HEK293 (cell line): Measurements from ENCODE around the gene TMEM121B.
A peak's percentile ranks its signal among the peaks of the same experiment; 100 is the strongest.

Source experiments
- CTCF ChIA-PET: fragments of 350-600 bp; formaldehyde crosslinking; extraction: SDS; loops from one replicate; lab custom pipeline; 2021; ENCODE audit warnings: antibody characterized with exemption; lab: Yijun Ruan, JAX
- POLR2A ChIA-PET: fragments of 300-600 bp; formaldehyde crosslinking; extraction: SDS; loops from one replicate; lab custom pipeline; 2020; ENCODE audit warnings: antibody characterized with exemption, inconsistent platforms; lab: Yijun Ruan, JAX
- H3K27ac ChIP-seq: fragments of 200-500 bp; sonication (Bioruptor generic); 2 replicates; pipeline ENCODE4 v1.5.1; 2014; ENCODE audit warnings: low read depth, low read length, control low read depth, inconsistent platforms; ENCODE audit errors: extremely low read depth
- H3K36me3 ChIP-seq, 2 experiments: fragments of 200-500 bp in 1 of 2; sonication (Bioruptor generic) in 1 of 2; 1 replicate in 1 of 2; 2 replicates in 1 of 2; pipeline ENCODE4 v1.5.1; 2014 to 2017; ENCODE audit warnings: inconsistent platforms in 2 of 2, low read length in 2 of 2; ENCODE audit not compliant: control insufficient read depth in 2 of 2, insufficient read depth in 1 of 2
- H3K4me1 ChIP-seq: fragments of 200-500 bp; sonication (Bioruptor generic); 2 replicates; pipeline ENCODE4 v1.5.1; 2014; ENCODE audit warnings: mild to moderate bottlenecking, low read length, inconsistent platforms; ENCODE audit not compliant: control insufficient read depth, insufficient read depth
- H3K4me3 ChIP-seq: 2 replicates; pipeline ENCODE4 v1.5.1; 2011; ENCODE audit warnings: low read depth, mild to moderate bottlenecking, control low read depth, low read length, moderate library complexity
- H3K9me3 ChIP-seq: fragments of 200-500 bp; sonication (Bioruptor generic); 2 replicates; pipeline ENCODE4 v1.5.1; 2014; ENCODE audit warnings: low read depth, low read length, inconsistent platforms; ENCODE audit not compliant: control insufficient read depth, insufficient read depth
- EGR2 ChIP-seq: fragments of 450-650 bp; formaldehyde crosslinking; IDR thresholded peaks from 2 replicates; pipeline ENCODE4 v1.5.1; 2016; ENCODE audit warnings: low read depth, missing biosample characterization, missing genetic modification characterization
- IKZF3 ChIP-seq: fragments of 450-650 bp; IDR thresholded peaks from 2 replicates; pipeline ENCODE4 v1.5.0; 2018; ENCODE audit warnings: missing biosample characterization, mild to moderate bottlenecking, missing genetic modification characterization, moderate library complexity
- MZF1 ChIP-seq: fragments of 450-650 bp; formaldehyde crosslinking; IDR thresholded peaks from 2 replicates; pipeline ENCODE4 v1.5.1; 2017; ENCODE audit warnings: missing biosample characterization, missing genetic modification characterization, borderline replicate concordance
- PRDM2 ChIP-seq: fragments of 450-650 bp; formaldehyde crosslinking; IDR thresholded peaks from 2 replicates; pipeline ENCODE4 v1.5.1; 2016; ENCODE audit warnings: missing biosample characterization, missing genetic modification characterization, borderline replicate concordance
- SCRT1 ChIP-seq: fragments of 450-650 bp; formaldehyde crosslinking; IDR thresholded peaks from 2 replicates; pipeline ENCODE4 v1.5.1; 2016; ENCODE audit warnings: missing biosample characterization, missing genetic modification characterization, borderline replicate concordance
- SETDB1 ChIP-seq: IDR thresholded peaks from one replicate; pipeline ENCODE4 v1.6.1; 2017; ENCODE audit warnings: mild to moderate bottlenecking, low read length, moderate library complexity, mixed read lengths; ENCODE audit not compliant: insufficient read length
- SP7 ChIP-seq: fragments of 450-650 bp; formaldehyde crosslinking; IDR thresholded peaks from 2 replicates; pipeline ENCODE4 v1.5.1; 2016; ENCODE audit warnings: missing biosample characterization, missing genetic modification characterization
- TCF7L2 ChIP-seq: IDR thresholded peaks from 2 replicates; pipeline ENCODE4 v1.6.1; 2011; ENCODE audit warnings: low read depth, mild to moderate bottlenecking, inconsistent platforms, low read length, moderate library complexity, borderline replicate concordance
- ZFHX2 ChIP-seq: fragments of 450-650 bp; formaldehyde crosslinking; conservative IDR thresholded peaks from 2 replicates; pipeline ENCODE4 v1.5.1; 2016; ENCODE audit warnings: missing biosample characterization, missing genetic modification characterization
- ZIC2 ChIP-seq: fragments of 450-650 bp; formaldehyde crosslinking; IDR thresholded peaks from 2 replicates; pipeline ENCODE4 v1.5.1; 2016; ENCODE audit warnings: missing biosample characterization, missing genetic modification characterization
- ZNF266 ChIP-seq: fragments of 450-650 bp; formaldehyde crosslinking; IDR thresholded peaks from 2 replicates; pipeline ENCODE4 v1.5.1; 2016; ENCODE audit warnings: missing biosample characterization, missing genetic modification characterization, low read depth
- ZNF292 ChIP-seq: fragments of 450-650 bp; formaldehyde crosslinking; IDR thresholded peaks from 2 replicates; pipeline ENCODE4 v1.5.1; 2016; ENCODE audit warnings: low read depth, missing biosample characterization, missing genetic modification characterization, borderline replicate concordance
- ZNF423 ChIP-seq: fragments of 450-650 bp; formaldehyde crosslinking; IDR thresholded peaks from 2 replicates; pipeline ENCODE4 v1.5.1; 2016; ENCODE audit warnings: missing biosample characterization, missing genetic modification characterization
- ZNF555 ChIP-seq: fragments of 450-650 bp; formaldehyde crosslinking; conservative IDR thresholded peaks from 2 replicates; pipeline ENCODE4 v1.5.1; 2017; ENCODE audit warnings: missing biosample characterization, mild to moderate bottlenecking, missing genetic modification characterization, inconsistent platforms
- ZNF558 ChIP-seq: fragments of 450-650 bp; formaldehyde crosslinking; IDR thresholded peaks from 2 replicates; pipeline ENCODE4 v1.5.1; 2016; ENCODE audit warnings: missing biosample characterization, missing genetic modification characterization
- ZNF610 ChIP-seq: fragments of 450-650 bp; formaldehyde crosslinking; IDR thresholded peaks from 2 replicates; pipeline ENCODE4 v1.5.1; 2016; ENCODE audit warnings: missing biosample characterization, missing genetic modification characterization, borderline replicate concordance
- ZNF677 ChIP-seq: fragments of 450-650 bp; IDR thresholded peaks from 2 replicates; pipeline ENCODE4 v1.5.0; 2018; ENCODE audit warnings: missing biosample characterization, mild to moderate bottlenecking, missing genetic modification characterization, moderate library complexity
- ZNF76 ChIP-seq: fragments of 450-650 bp; formaldehyde crosslinking; IDR thresholded peaks from 2 replicates; pipeline ENCODE4; 2016; ENCODE audit warnings: low read depth, missing biosample characterization, missing genetic modification characterization, borderline replicate concordance
- ZNF830 ChIP-seq: fragments of 450-650 bp; IDR thresholded peaks from 2 replicates; pipeline ENCODE4 v1.5.0; 2018; ENCODE audit warnings: missing biosample characterization, missing genetic modification characterization, low read depth, mild to moderate bottlenecking, moderate library complexity
- TF ChIP-seq, protein P1 (sequence below): fragments of 450-650 bp; formaldehyde crosslinking; IDR thresholded peaks from 2 replicates; pipeline ENCODE4 v1.5.1; 2016; ENCODE audit warnings: missing biosample characterization, missing genetic modification characterization
- TF ChIP-seq, protein P2 (sequence below): fragments of 450-650 bp; formaldehyde crosslinking; IDR thresholded peaks from 2 replicates; pipeline ENCODE4 v1.5.1; 2016; ENCODE audit warnings: missing biosample characterization, missing genetic modification characterization

TMEM121B gene

GRCh38 chr22:17132112-17132511 is 11.0 kb upstream of the TMEM121B start:
- CTCF ChIA-PET: interaction anchor here (0.7 to 1.3 kb wide), 3 partner anchors 18 to 40 kb away, joined by 3 to 7 read pairs (median 3); no protein-coding TSS in a partner anchor
- Histone ChIP-seq H3K27ac (no peak overlapping the region), H3K36me3 (peaks cover 0 to 5% of the 10 kb centered on the region in 2 experiments; a peak in 2 of 3 replicates), H3K9me3 (no peaks in the 10 kb centered on the region), H3K4me3 (no peak overlapping the region), H3K4me1 (no peaks in the 10 kb centered on the region)
- TF ChIP-seq ZNF266 (no peak), SETDB1 (no peak), ZNF610 (tag by site-specific recombination) (no peak), SCRT1 (tag by site-specific recombination) (no peak), ZNF555 (tag by site-specific recombination) (no peak), ZNF423 (tag by site-specific recombination) (no peak), ZNF830 (tag by site-specific recombination) (no peak), SP7 (tag by site-specific recombination) (no peak), PRDM2 (no peak), EGR2 (tag by site-specific recombination) (no peak), ZNF292 (no peak), IKZF3 (tag by site-specific recombination) (no peak), ZNF677 (tag by site-specific recombination) (no peak), ZNF76 (tag by site-specific recombination) (no peak), MZF1 (no peak)
- TF ChIP-seq, protein P1, sequence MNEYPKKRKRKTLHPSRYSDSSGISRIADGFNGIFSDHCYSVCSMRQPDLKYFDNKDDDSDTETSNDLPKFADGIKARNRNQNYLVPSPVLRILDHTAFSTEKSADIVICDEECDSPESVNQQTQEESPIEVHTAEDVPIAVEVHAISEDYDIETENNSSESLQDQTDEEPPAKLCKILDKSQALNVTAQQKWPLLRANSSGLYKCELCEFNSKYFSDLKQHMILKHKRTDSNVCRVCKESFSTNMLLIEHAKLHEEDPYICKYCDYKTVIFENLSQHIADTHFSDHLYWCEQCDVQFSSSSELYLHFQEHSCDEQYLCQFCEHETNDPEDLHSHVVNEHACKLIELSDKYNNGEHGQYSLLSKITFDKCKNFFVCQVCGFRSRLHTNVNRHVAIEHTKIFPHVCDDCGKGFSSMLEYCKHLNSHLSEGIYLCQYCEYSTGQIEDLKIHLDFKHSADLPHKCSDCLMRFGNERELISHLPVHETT (tag by site-specific recombination): no peak
- TF ChIP-seq, protein P2, sequence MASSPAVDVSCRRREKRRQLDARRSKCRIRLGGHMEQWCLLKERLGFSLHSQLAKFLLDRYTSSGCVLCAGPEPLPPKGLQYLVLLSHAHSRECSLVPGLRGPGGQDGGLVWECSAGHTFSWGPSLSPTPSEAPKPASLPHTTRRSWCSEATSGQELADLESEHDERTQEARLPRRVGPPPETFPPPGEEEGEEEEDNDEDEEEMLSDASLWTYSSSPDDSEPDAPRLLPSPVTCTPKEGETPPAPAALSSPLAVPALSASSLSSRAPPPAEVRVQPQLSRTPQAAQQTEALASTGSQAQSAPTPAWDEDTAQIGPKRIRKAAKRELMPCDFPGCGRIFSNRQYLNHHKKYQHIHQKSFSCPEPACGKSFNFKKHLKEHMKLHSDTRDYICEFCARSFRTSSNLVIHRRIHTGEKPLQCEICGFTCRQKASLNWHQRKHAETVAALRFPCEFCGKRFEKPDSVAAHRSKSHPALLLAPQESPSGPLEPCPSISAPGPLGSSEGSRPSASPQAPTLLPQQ (tag by site-specific recombination): no peak
- POLR2A ChIA-PET: interaction anchor here (0.9 kb wide), 1 partner anchor 27 kb away, joined by 3 read pairs; the partner anchor contains the start of gene HDHD5

- H3K9me3 ChIP-seq: no peaks in the 10 kb centered on the region
- ChIA-PET POLR2A (interaction anchor here (0.9 kb wide), 1 partner anchor 27 kb away, joined by 3 read pairs; the partner anchor contains the start of gene HDHD5), CTCF (interaction anchor here (0.7 to 1.3 kb wide), 4 partner anchors 14 to 40 kb away, joined by 3 to 7 read pairs (median 3); no protein-coding TSS in a partner anchor)
- peaks cover 0 to under 1% of the 10 kb centered on the region in 2 experiments; a peak in 2 of 3 replicates for H3K36me3 ChIP-seq
- no peak overlapping the region for H3K27ac ChIP-seq
- no peaks in the 10 kb centered on the region for H3K4me1 ChIP-seq
- TF ChIP-seq ZIC2 (tag by site-specific recombination) (peak; percentile 49), EGR2 (tag by site-specific recombination) (0 out of 2 replicates have a peak, but pooled peaks have one; percentile 17), ZNF558 (tag by site-specific recombination) (no peak), TCF7L2 (no peak), SETDB1 (no peak), ZFHX2 (tag by site-specific recombination) (0 out of 2 replicates have a peak, but pooled peaks have one; percentile 13)
- TF ChIP-seq, protein P1 (tag by site-specific recombination): no peak
- H3K4me3 ChIP-seq: no peak overlapping the region
These were observed 10.5 kb upstream of the TMEM121B start for GRCh38 chr22:17131686-17132085.
